HG03354 (cell line): ENCODE measurements around the gene SLC22A13.
"Not testable (repeated sequence)": the region's sequence is repeated elsewhere in the genome, so short reads cannot be mapped to it uniquely, and the experiment has no call there.

Experiments
- ATAC-seq: cut with Tn5 transposase; IDR thresholded peaks from one replicate; pipeline ENCODE4 v1.9.1; 2021; ENCODE audit warnings: mild to moderate bottlenecking; ENCODE audit not compliant: unreplicated experiment, poor library complexity, severe bottlenecking

SLC22A13 gene

GRCh38 chr3:38289286-38290217 is 23.9 kb downstream of the SLC22A13 start:
- not testable (repeated sequence) for ATAC-seq

- ATAC-seq: not testable (repeated sequence)
Measured at GRCh38 chr3:38297053-38297452, 31.4 kb downstream of the SLC22A13 start.

GRCh38 chr3:38297537-38297936 is 31.9 kb downstream of the SLC22A13 start:
- ATAC-seq: no peak

GRCh38 chr3:38297947-38298711 is 32.5 kb downstream of the SLC22A13 start:
- no peak for ATAC-seq

GRCh38 chr3:38306941-38307340 is 41.3 kb downstream of the SLC22A13 start:
- ATAC-seq: no peak

- ATAC-seq: no peak
Measured at GRCh38 chr3:38307599-38307998, 42.0 kb downstream of the SLC22A13 start.

- ATAC-seq: no peak
Measured at GRCh38 chr3:38308456-38308855, 42.8 kb downstream of the SLC22A13 start.

GRCh38 chr3:38311476-38311875 is 45.9 kb downstream of the SLC22A13 start:
- ATAC-seq: no peak

GRCh38 chr3:38311941-38312340 is 46.3 kb downstream of the SLC22A13 start:
- ATAC-seq: no peak

GRCh38 chr3:38312356-38312755 is 46.7 kb downstream of the SLC22A13 start:
- ATAC-seq: no peak

GRCh38 chr3:38313263-38313662 is 47.7 kb downstream of the SLC22A13 start:
- ATAC-seq: no peak

GRCh38 chr3:38313695-38314094 is 48.1 kb downstream of the SLC22A13 start:
- ATAC-seq: no peak

- ATAC-seq: no peak
Measured at GRCh38 chr3:38314112-38314763, 48.6 kb downstream of the SLC22A13 start.

GRCh38 chr3:38314764-38315487 is 49.3 kb downstream of the SLC22A13 start:
- no peak for ATAC-seq

GRCh38 chr3:38315488-38316230 is 50.0 kb downstream of the SLC22A13 start:
- ATAC-seq: no peak

GRCh38 chr3:38316356-38317191 is 51.0 kb downstream of the SLC22A13 start:
- no peak for ATAC-seq

GRCh38 chr3:38317192-38317759 is 51.7 kb downstream of the SLC22A13 start:
- no peak for ATAC-seq
